ENCODE results near the gene LAIR2. TPM values are rescaled to one million over a fixed set of nuclear protein-coding genes. Genes with fewer than 3 reads are reported as not detected.

LAIR2 gene
- total RNA-seq, 2 donors from 2014 or later: not detected

DNA sequence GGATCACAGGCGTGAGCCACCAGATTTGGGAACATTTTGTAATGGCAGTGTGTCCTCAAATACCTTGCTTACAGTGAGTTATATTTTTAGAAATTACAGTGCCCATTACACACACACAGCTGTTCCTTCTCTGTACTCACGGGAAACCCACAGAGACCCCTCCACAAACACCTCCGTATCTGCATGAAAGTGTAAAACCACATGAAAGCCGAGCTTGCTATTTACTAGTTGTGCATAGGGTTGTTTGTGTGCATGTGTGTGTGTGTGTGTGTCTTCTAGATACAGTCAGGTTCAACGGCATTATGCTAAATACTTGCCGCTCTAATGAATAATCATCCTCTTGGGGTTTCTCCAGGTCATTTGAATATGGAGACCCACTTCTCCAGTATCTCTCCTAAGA, 48.7 kb downstream of the LAIR2 start:
- Histone ChIP-seq H3K4me3 (no peak overlapping the region), H3K4me1 (no peaks in the 10 kb centered on the region), H3K9me3 (no peaks in the 10 kb centered on the region), H3K27ac (no peak overlapping the region), H3K36me3 (no peaks in the 10 kb centered on the region), H3K27me3 (no peaks in the 10 kb centered on the region)
- TF ChIP-seq, protein P1, sequence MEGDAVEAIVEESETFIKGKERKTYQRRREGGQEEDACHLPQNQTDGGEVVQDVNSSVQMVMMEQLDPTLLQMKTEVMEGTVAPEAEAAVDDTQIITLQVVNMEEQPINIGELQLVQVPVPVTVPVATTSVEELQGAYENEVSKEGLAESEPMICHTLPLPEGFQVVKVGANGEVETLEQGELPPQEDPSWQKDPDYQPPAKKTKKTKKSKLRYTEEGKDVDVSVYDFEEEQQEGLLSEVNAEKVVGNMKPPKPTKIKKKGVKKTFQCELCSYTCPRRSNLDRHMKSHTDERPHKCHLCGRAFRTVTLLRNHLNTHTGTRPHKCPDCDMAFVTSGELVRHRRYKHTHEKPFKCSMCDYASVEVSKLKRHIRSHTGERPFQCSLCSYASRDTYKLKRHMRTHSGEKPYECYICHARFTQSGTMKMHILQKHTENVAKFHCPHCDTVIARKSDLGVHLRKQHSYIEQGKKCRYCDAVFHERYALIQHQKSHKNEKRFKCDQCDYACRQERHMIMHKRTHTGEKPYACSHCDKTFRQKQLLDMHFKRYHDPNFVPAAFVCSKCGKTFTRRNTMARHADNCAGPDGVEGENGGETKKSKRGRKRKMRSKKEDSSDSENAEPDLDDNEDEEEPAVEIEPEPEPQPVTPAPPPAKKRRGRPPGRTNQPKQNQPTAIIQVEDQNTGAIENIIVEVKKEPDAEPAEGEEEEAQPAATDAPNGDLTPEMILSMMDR (IDR thresholded peaks at IDR 0.05): no peak
- no peak for DNase-seq (ENCODE audit: low spot score)

DNA sequence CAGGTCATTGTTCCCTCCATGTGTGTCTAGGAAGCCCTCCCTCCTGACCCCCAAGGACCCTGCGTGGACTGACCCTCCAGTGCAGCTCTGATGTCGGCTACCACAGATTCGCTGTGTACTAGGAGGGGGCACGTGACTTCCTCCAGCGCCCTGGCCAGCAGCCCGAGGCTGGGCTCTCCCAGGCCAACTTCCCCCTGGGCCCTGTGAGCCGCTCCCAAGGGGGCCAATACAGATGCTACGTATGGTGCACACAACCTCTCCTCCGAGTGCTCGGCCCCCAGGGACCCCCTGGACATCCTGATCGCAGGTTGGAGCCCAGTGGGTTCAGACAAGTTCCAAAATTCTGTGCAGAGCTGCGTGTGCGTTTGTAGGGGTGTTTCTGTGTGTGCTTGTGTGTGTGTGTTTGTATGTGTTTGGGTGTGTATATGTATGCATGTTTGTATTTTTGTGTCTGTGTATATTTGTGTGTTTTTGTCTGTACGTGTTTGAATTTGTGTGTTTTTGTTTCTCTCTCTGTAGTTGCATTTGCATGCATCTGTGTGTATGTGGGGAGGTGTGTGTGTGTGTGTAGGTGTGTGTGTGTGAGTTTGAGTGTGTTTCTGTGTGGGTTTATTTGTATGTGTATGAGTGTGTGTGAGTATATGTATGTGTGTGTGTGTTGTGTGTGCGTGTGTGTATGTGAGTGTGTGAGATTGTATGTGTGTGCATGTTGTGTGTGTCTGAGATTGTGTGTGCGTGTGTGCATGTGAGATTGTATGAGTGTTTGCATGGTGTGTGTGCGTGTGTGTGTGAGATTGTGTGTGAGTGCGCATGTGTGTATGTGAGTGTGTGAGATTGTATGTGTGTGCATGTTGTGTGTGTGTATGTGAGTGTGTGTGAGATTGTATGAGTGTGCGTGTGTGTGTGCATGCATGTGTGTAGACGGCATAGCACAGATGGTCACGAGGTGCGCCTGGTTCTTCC, 49.6 kb downstream of the LAIR2 start:
- Histone ChIP-seq H3K9me3 (no peaks in the 10 kb centered on the region), H3K27me3 (no peaks in the 10 kb centered on the region), H3K27ac (no peak overlapping the region), H3K4me1 (no peaks in the 10 kb centered on the region), H3K4me3 (no peak overlapping the region), H3K36me3 (no peaks in the 10 kb centered on the region)
- TF ChIP-seq, protein P1 (IDR thresholded peaks at IDR 0.05): no peak
- no peak for DNase-seq (ENCODE audit: low spot score)

DNA sequence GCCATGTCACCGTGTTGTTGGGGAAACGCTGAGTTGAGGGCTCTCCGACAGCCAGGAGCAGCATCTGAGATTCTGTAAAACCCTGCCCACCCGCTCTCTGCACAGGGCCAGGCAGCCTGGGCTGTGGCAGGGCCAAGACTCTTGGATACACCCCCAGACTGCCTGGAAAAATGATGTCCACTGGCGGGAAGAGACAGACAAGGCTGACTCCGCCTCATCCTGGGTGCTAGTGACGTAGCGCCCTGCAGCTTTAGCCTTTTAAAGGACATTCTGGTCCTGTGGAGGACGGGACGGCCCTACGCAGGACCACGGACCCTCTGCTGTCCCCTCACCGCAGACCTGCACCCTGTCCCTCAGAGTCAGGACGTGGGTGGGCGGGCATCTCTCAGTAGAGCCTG, 50.3 kb downstream of the LAIR2 start:
- no peak for DNase-seq (ENCODE audit: low spot score)
- H3K4me1 ChIP-seq: no peaks in the 10 kb centered on the region
- no peaks in the 10 kb centered on the region for H3K27me3 ChIP-seq
- H3K9me3 ChIP-seq: no peaks in the 10 kb centered on the region
- H3K27ac ChIP-seq: no peak overlapping the region
- no peak overlapping the region for H3K4me3 ChIP-seq
- TF ChIP-seq, protein P1 (IDR thresholded peaks at IDR 0.05): no peak
- H3K36me3 ChIP-seq: no peaks in the 10 kb centered on the region

DNA sequence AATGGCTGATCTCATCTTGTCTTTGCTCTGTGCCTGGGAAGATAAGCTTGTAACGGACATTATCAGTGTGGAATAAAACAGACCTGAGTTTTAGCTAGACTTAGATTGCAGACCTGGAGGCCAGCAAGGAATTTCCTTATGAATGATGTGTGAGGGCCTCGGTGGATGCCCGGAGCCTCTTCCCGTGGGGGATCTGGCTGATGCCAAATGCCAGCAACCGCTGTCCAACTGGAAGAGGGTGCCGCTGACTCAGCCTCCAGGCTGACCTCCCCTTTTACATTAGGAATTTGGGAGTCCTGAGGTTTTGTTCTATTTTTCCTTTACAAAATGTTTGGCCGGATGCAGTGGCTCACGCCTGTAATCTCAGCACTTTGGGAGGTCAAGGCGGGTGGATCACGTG, 51.4 kb downstream of the LAIR2 start:
- TF ChIP-seq, protein P1 (IDR thresholded peaks at IDR 0.05): no peak
- no peak overlapping the region for H3K27ac ChIP-seq
- H3K4me1 ChIP-seq: no peaks in the 10 kb centered on the region
- DNase-seq (ENCODE audit: low spot score): no peak
- no peaks in the 10 kb centered on the region for H3K9me3 ChIP-seq
- H3K27me3 ChIP-seq: no peaks in the 10 kb centered on the region
- no peak overlapping the region for H3K4me3 ChIP-seq
- no peaks in the 10 kb centered on the region for H3K36me3 ChIP-seq

DNA sequence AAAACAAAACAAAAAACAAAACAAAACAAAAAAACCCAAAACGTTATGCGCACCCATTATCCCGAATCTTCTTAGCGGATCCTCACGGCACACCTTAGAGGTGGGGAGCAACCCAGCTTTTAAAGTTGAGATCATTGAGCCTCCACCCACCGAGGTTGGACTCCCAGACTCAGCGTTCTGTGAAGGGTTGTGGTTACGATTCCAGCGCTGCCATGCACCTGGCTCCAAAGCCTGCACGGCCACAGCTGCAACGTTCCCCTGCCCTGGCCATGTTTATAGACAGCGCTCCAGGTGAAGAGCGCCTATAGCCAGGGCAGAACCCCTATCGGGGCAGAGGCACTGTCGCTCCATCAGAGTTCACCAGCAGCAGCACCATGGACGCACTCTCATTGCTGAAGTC, 52.3 kb downstream of the LAIR2 start:
- no peaks in the 10 kb centered on the region for H3K9me3 ChIP-seq
- TF ChIP-seq, protein P1 (IDR thresholded peaks at IDR 0.05): no peak
- no peaks in the 10 kb centered on the region for H3K36me3 ChIP-seq
- DNase-seq (ENCODE audit: low spot score): no peak
- no peaks in the 10 kb centered on the region for H3K27me3 ChIP-seq
- H3K27ac ChIP-seq: no peak overlapping the region
- H3K4me1 ChIP-seq: no peaks in the 10 kb centered on the region
- no peak overlapping the region for H3K4me3 ChIP-seq
